B cell (primary cell): Measurements from ENCODE around the gene NPAS4. TPM values are rescaled to one million over a fixed set of nuclear protein-coding genes. Genes with fewer than 3 reads are reported as not detected.

Source experiments
- ATAC-seq: fragments of 200-7000 bp; cut with Tn5 transposase; one replicate; pipeline ENCODE4 v1.10.0; 2021; ENCODE audit warnings: low read depth, mild to moderate bottlenecking, moderate number of reproducible peaks, moderate library complexity
- CTCF ChIA-PET: fragments of 350-600 bp; sonication (Branson Sonifier 250); formaldehyde crosslinking; loops from one replicate; lab custom pipeline; 2021; ENCODE audit warnings: antibody characterized with exemption, inconsistent platforms; lab: Charles Lee
- POLR2A ChIA-PET: fragments of 350-600 bp; sonication (Branson Sonifier 250); formaldehyde crosslinking; loops from one replicate; lab custom pipeline; 2021; ENCODE audit warnings: antibody characterized with exemption; lab: Charles Lee
- DNase-seq: peaks from one replicate; pipeline ENCODE4 v3.0.0; 2013
- H2AFZ ChIP-seq: 2 replicates; pipeline ENCODE4 v1.6.1; 2012; ENCODE audit warnings: mild to moderate bottlenecking, low read depth, low read length; ENCODE audit not compliant: insufficient read depth, poor library complexity, severe bottlenecking
- H3K27ac ChIP-seq, 2 donors: 1 replicate in 1 of 2; 2 replicates in 1 of 2; pipeline ENCODE4 v1.5.1; 2012 to 2013; ENCODE audit warnings: low read length in 2 of 2, mild to moderate bottlenecking in 2 of 2, moderate library complexity in 1 of 2
- H3K27me3 ChIP-seq, 4 experiments: fragments of 200-600 bp in 1 of 4; sonication (generic) in 1 of 4; replicated peaks in 1 of 4; 1 replicate in 2 of 4; 2 replicates in 2 of 4; pipeline versions ENCODE4 v1.6.1 to v1.7.0; 2013 to 2016; ENCODE audit warnings: low read length in 3 of 4, mild to moderate bottlenecking in 2 of 4, mixed read lengths in 1 of 4, moderate library complexity in 1 of 4; ENCODE audit not compliant: insufficient read depth in 4 of 4, control insufficient read depth in 3 of 4; ENCODE audit errors: control extremely low read depth in 1 of 4
- H3K36me3 ChIP-seq, 2 experiments: replicated peaks in 1 of 2; 1 replicate in 1 of 2; 2 replicates in 1 of 2; pipeline versions ENCODE4 v1.6.1 to v1.7.1; 2013; ENCODE audit warnings: low read length in 1 of 2; ENCODE audit not compliant: insufficient read depth in 2 of 2, control insufficient read depth in 1 of 2; ENCODE audit errors: control extremely low read depth in 1 of 2, extremely low read depth in 1 of 2
- H3K4me1 ChIP-seq, 2 donors: fragments of 200-600 bp in 1 of 2; sonication (generic) in 1 of 2; 1 replicate in 1 of 2; 2 replicates in 1 of 2; pipeline versions ENCODE4 v1.5.1 to v1.6.1; 2013 to 2017; ENCODE audit warnings: low read length in 2 of 2; ENCODE audit not compliant: control insufficient read depth in 2 of 2, insufficient read depth in 2 of 2
- H3K4me2 ChIP-seq: replicated peaks from 2 replicates; pipeline ENCODE3; 2012; ENCODE audit warnings: mild to moderate bottlenecking, low read depth, low read length; ENCODE audit not compliant: poor library complexity, severe bottlenecking
- H3K4me3 ChIP-seq, 5 experiments: fragments of 200-600 bp in 1 of 5; sonication (generic) in 1 of 5; 1 replicate in 3 of 5; 2 replicates in 2 of 5; pipeline versions ENCODE4 v1.5.1 to v1.7.0; 2011 to 2016; ENCODE audit warnings: low read length in 4 of 5, mild to moderate bottlenecking in 4 of 5, low read depth in 2 of 5, control low read depth in 1 of 5, moderate library complexity in 1 of 5; ENCODE audit not compliant: insufficient read depth in 1 of 5; ENCODE audit errors: control extremely low read depth in 1 of 5, extremely low read depth in 1 of 5
- H3K79me2 ChIP-seq: fragments of 200-600 bp; sonication (generic); one replicate; pipeline ENCODE4 v1.6.0; 2016; ENCODE audit warnings: low read length; ENCODE audit not compliant: control insufficient read depth, insufficient read depth
- H3K9ac ChIP-seq: fragments of 200-600 bp; sonication (generic); 2 replicates; pipeline ENCODE4 v1.6.1; 2017; ENCODE audit warnings: mild to moderate bottlenecking, low read length, moderate library complexity
- H3K9me3 ChIP-seq, 3 donors: one replicate each; pipeline versions ENCODE4 v1.6.1 to v1.7.1; 2013; ENCODE audit warnings: low read length in 2 of 3; ENCODE audit not compliant: control insufficient read depth in 2 of 3, insufficient read depth in 1 of 3; ENCODE audit errors: control extremely low read depth in 1 of 3
- H4K20me1 ChIP-seq: 2 replicates; pipeline ENCODE4 v1.6.0; 2012; ENCODE audit warnings: mild to moderate bottlenecking, low read length; ENCODE audit not compliant: insufficient read depth, control insufficient read depth, poor library complexity, severe bottlenecking
- H3K27ac Mint-ChIP-seq: one replicate; pipeline ENCODE4 v1.8.0; 2021; ENCODE audit warnings: mixed read lengths
- H3K27me3 Mint-ChIP-seq: one replicate; pipeline ENCODE4 v1.8.0; 2021; ENCODE audit warnings: mixed read lengths
- H3K4me1 Mint-ChIP-seq: one replicate; pipeline ENCODE4 v1.8.0; 2021; ENCODE audit warnings: mixed read lengths
- H3K4me3 Mint-ChIP-seq: one replicate; pipeline ENCODE4 v1.8.0; 2021; ENCODE audit warnings: mixed read lengths
- H3K9me3 Mint-ChIP-seq: one replicate; pipeline ENCODE4 v1.8.0; 2022; ENCODE audit warnings: mixed read lengths; ENCODE audit not compliant: insufficient read depth
- CTCF ChIP-seq: fragments of 200-600 bp; IDR thresholded peaks from one replicate; pipeline ENCODE4 v1.8.0; 2022; ENCODE audit warnings: antibody characterized with exemption, mild to moderate bottlenecking
- EZH2 ChIP-seq: IDR thresholded peaks from 2 replicates; pipeline ENCODE4 v1.6.1; 2012; ENCODE audit warnings: borderline replicate concordance, low read depth, mild to moderate bottlenecking, moderate library complexity, low read length; ENCODE audit not compliant: insufficient read depth, poor library complexity, severe bottlenecking
- WGBS: methylation state at CpG from one replicate; pipeline ENCODE4 v1.1.5; 2013; ENCODE audit warnings: missing lambda C conversion rate; ENCODE audit not compliant: insufficient coverage; 5-methylcytosine and 5-hydroxymethylcytosine counted together
- intact Hi-C: fragments of 100-400 bp; cut with micrococcal nuclease; formaldehyde crosslinking; loops from one replicate; pipeline ENCODE4 v1.10.0; 2022
- polyA plus RNA-seq: library from polyadenylated mRNA; depleted of rRNA; stranded (reverse); fragments of >200 nt; gene quantifications from 2 replicates; pipeline ENCODE4 v1.2.3, GENCODE V29; 2012
- total RNA-seq, 2 donors: library from RNA; stranded (reverse); fragments of 120-200 nt in 1 of 2; gene quantifications; 1 replicate in 1 of 2; 2 replicates in 1 of 2; pipeline versions ENCODE4 v1.2.3 to v1.2.4, GENCODE V29; 2013 to 2022

The NPAS4 gene
- total and polyA plus RNA-seq, 2 donors (not counting 1 experiment from before 2014, with no cell fraction given), result not detected

GRCh38 chr11:66450560-66450959, 29.7 kb downstream of the NPAS4 start:
- DNase-seq (no peak), ATAC-seq (no peak)
- Histone ChIP-seq H3K27me3 (peaks cover 0 to 3% (median 0%) of the 10 kb centered on the region in 4 experiments), H3K27ac (no peak overlapping the region), H2AFZ (no peak overlapping the region), H3K4me1 (peaks cover 5 to 9% of the 10 kb centered on the region in 2 donors), H3K9ac (no peak overlapping the region), H3K4me2 (no peak overlapping the region), H3K79me2 (no peaks in the 10 kb centered on the region), H3K4me3 (no peak overlapping the region), H3K9me3 (no peaks in the 10 kb centered on the region), H4K20me1 (no peaks in the 10 kb centered on the region), H3K36me3 (no peaks in the 10 kb centered on the region)
- Mint-ChIP-seq H3K4me1 (peaks cover 6% of the 10 kb centered on the region), H3K27me3 (peaks cover 8% of the 10 kb centered on the region), H3K27ac (no peak overlapping the region), H3K4me3 (no peak overlapping the region), H3K9me3 (no peaks in the 10 kb centered on the region)
- POLR2A ChIA-PET, result no interaction called here
- no peak for TF ChIP-seq EZH2
- no peak for TF ChIP-seq CTCF
- intact Hi-C loops, result no loop called here
- CTCF ChIA-PET, result interaction anchor here (0.9 kb wide), 1 partner anchor 8 kb away, joined by 3 read pairs; no protein-coding TSS in a partner anchor
- WGBS, result 83% methylated on average over 2 of the region's 4 CpGs

- no peak overlapping the region for H3K4me2 ChIP-seq
- H3K4me1 ChIP-seq, result peaks cover 9 to 14% of the 10 kb centered on the region in 2 donors
- no peak overlapping the region for H3K4me3 ChIP-seq
- H3K9ac ChIP-seq, result no peak overlapping the region
- no peak overlapping the region for H3K4me3 Mint-ChIP-seq
- H3K4me1 Mint-ChIP-seq, result peaks cover 9% of the 10 kb centered on the region
- no peak overlapping the region for H2AFZ ChIP-seq
- no peaks in the 10 kb centered on the region for H3K36me3 ChIP-seq
- ATAC-seq (no peak), DNase-seq (no peak)
- H3K9me3 ChIP-seq, result no peaks in the 10 kb centered on the region
- H3K27me3 Mint-ChIP-seq, result peaks cover 8% of the 10 kb centered on the region
- ChIA-PET POLR2A (no interaction called here), CTCF (no interaction called here)
- 93% methylated on average over 3 of the region's 4 CpGs for WGBS
- TF ChIP-seq CTCF, result no peak
- no peak for TF ChIP-seq EZH2
- H3K9me3 Mint-ChIP-seq, result no peaks in the 10 kb centered on the region
- H4K20me1 ChIP-seq, result no peaks in the 10 kb centered on the region
- no peaks in the 10 kb centered on the region for H3K79me2 ChIP-seq
- H3K27me3 ChIP-seq, result peaks cover 0 to 3% (median 0%) of the 10 kb centered on the region in 4 experiments
- no peak overlapping the region for H3K27ac ChIP-seq
- no peak overlapping the region for H3K27ac Mint-ChIP-seq
- intact Hi-C loops, result no loop called here
These were observed 30.8 kb downstream of the NPAS4 start for GRCh38 chr11:66451663-66452062.
